ENCODE measurements around the gene VEZF1.

The VEZF1 gene

GRCh38 chr17:58004060-58004459 lies 16.0 kb upstream of the VEZF1 start:
- peaks cover 80% of the 10 kb centered on the region for H3F3A ChIP-seq (ENCODE audit: control insufficient read depth, insufficient read depth)
- H3K4me1 ChIP-seq (ENCODE audit: control insufficient read depth, low read length): peaks cover 65% of the 10 kb centered on the region
- H3K27ac ChIP-seq (ENCODE audit: low read depth, low read length): no peak overlapping the region
- H3K9me3 ChIP-seq (ENCODE audit: control insufficient read depth, insufficient read depth, low read length): no peaks in the 10 kb centered on the region
- peaks cover 83% of the 10 kb centered on the region for H3K36me3 ChIP-seq (ENCODE audit: control insufficient read depth, low read length)
- H3K4me2 ChIP-seq (ENCODE audit: low read length): peak overlapping the region; percentile 99
- TF ChIP-seq EZH2phosphoT487 (IDR thresholded peaks at IDR 0.05; ENCODE audit: borderline replicate concordance, low read length): no peak
- no peak for TF ChIP-seq CTCF (IDR thresholded peaks at IDR 0.05; ENCODE audit: low read depth, low read length, poor library complexity, severe bottlenecking)
- peak overlapping the region; percentile 100 for H3K4me3 ChIP-seq (ENCODE audit: low read length)
- H3K27me3 ChIP-seq (ENCODE audit: control insufficient read depth, low read length): peaks cover 2% of the 10 kb centered on the region; the same call in 1 of the 2 replicates
- peaks cover 72% of the 10 kb centered on the region for H3K79me2 ChIP-seq (ENCODE audit: control insufficient read depth, low read length)
- no peaks in the 10 kb centered on the region for H3K9me2 ChIP-seq (replicated peaks; ENCODE audit: control insufficient read depth, low read length)
- peaks cover 45% of the 10 kb centered on the region for H4K20me1 ChIP-seq (ENCODE audit: control insufficient read depth, insufficient read depth, low read depth, low read length)

- Histone ChIP-seq H3K79me2 (ENCODE audit: control insufficient read depth, low read length) (peaks cover 63% of the 10 kb centered on the region), H3K27ac (ENCODE audit: low read depth, low read length) (no peak overlapping the region), H3K27me3 (ENCODE audit: control insufficient read depth, low read length) (peaks cover 2% of the 10 kb centered on the region; the same call in 1 of the 2 replicates), H3K9me3 (ENCODE audit: control insufficient read depth, insufficient read depth, low read length) (no peaks in the 10 kb centered on the region), H3K4me3 (ENCODE audit: low read length) (peak overlapping the region; percentile 100), H3K36me3 (ENCODE audit: control insufficient read depth, low read length) (peaks cover 93% of the 10 kb centered on the region), H3F3A (ENCODE audit: control insufficient read depth, insufficient read depth) (peaks cover 84% of the 10 kb centered on the region), H3K9me2 (replicated peaks; ENCODE audit: control insufficient read depth, low read length) (no peaks in the 10 kb centered on the region), H4K20me1 (ENCODE audit: control insufficient read depth, insufficient read depth, low read depth, low read length) (peaks cover 47% of the 10 kb centered on the region), H3K4me1 (ENCODE audit: control insufficient read depth, low read length) (peaks cover 60% of the 10 kb centered on the region), H3K4me2 (ENCODE audit: low read length) (peak overlapping the region; percentile 99)
- no peak for TF ChIP-seq CTCF (IDR thresholded peaks at IDR 0.05; ENCODE audit: low read depth, low read length, poor library complexity, severe bottlenecking)
- no peak for TF ChIP-seq EZH2phosphoT487 (IDR thresholded peaks at IDR 0.05; ENCODE audit: borderline replicate concordance, low read length)
These were observed 14.9 kb upstream of the VEZF1 start for GRCh38 chr17:58002973-58003372.

- H3K9me2 ChIP-seq (replicated peaks; ENCODE audit: control insufficient read depth, low read length): no peaks in the 10 kb centered on the region
- peak overlapping the region; percentile 18 for H3K4me3 ChIP-seq (ENCODE audit: low read length)
- H3F3A ChIP-seq (ENCODE audit: control insufficient read depth, insufficient read depth): peaks cover 87% of the 10 kb centered on the region
- peaks cover 2% of the 10 kb centered on the region; the same call in 1 of the 2 replicates for H3K27me3 ChIP-seq (ENCODE audit: control insufficient read depth, low read length)
- peaks cover 49% of the 10 kb centered on the region for H4K20me1 ChIP-seq (ENCODE audit: control insufficient read depth, insufficient read depth, low read depth, low read length)
- H3K79me2 ChIP-seq (ENCODE audit: control insufficient read depth, low read length): peaks cover 58% of the 10 kb centered on the region
- H3K4me2 ChIP-seq (ENCODE audit: low read length): peak overlapping the region; percentile 99
- H3K4me1 ChIP-seq (ENCODE audit: control insufficient read depth, low read length): peaks cover 64% of the 10 kb centered on the region
- no peak overlapping the region for H3K27ac ChIP-seq (ENCODE audit: low read depth, low read length)
- no peaks in the 10 kb centered on the region for H3K9me3 ChIP-seq (ENCODE audit: control insufficient read depth, insufficient read depth, low read length)
- TF ChIP-seq EZH2phosphoT487 (IDR thresholded peaks at IDR 0.05; ENCODE audit: borderline replicate concordance, low read length): no peak
- TF ChIP-seq CTCF (IDR thresholded peaks at IDR 0.05; ENCODE audit: low read depth, low read length, poor library complexity, severe bottlenecking): no peak
- H3K36me3 ChIP-seq (ENCODE audit: control insufficient read depth, low read length): peaks cover 96% of the 10 kb centered on the region
These were observed 14.3 kb upstream of the VEZF1 start for GRCh38 chr17:58002154-58002948.

All from DOHH2 (cell line).